Mammary epithelial cell (primary cell): Measurements from ENCODE around the gene PXDC1.

Experiments
- EZH2 ChIP-seq: IDR thresholded peaks from 2 replicates; pipeline ENCODE4 v1.6.1; 2012; ENCODE audit warnings: low read length, inconsistent platforms, borderline replicate concordance
- TF ChIP-seq, protein P1 (sequence below), 2 donors: IDR thresholded peaks in 1 of 2; conservative IDR thresholded peaks in 1 of 2; 2 replicates each; pipeline ENCODE4 v1.5.1; 2011 to 2012; ENCODE audit warnings: inconsistent platforms in 2 of 2, low read length in 2 of 2, mild to moderate bottlenecking in 2 of 2, control low read depth in 1 of 2, low read depth in 1 of 2; ENCODE audit not compliant: insufficient read depth in 1 of 2; ENCODE audit errors: extremely low read depth in 1 of 2

DNA sequence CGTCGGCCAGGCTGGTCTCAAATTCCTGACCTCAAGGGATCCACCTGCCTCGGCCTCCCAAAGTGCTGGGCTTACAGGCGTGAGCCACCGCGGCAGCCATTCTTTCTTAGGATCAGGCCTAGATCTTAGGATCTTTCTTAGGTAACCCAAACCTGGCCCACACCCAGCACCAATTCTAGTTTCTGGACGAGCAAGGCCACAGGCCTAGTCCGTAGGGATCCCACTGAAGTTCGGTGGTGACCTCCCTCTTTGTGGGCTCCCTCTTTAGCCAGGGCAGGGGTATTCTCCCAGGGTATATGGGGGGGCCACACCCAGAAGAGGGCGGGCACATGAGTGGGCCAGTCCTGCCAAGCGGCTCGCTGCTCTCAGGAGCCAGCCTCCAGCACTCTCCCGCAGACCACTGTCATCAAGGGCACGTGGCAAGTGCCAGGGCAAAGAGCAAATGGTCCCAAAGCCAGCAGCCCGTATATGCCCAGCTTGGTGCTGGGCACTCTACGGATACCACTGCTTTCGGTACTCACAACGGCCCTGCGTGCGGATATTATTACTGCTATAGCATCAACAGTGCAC lies 6.5 kb downstream of the PXDC1 start:
- no peak for TF ChIP-seq EZH2
- TF ChIP-seq, protein P1, sequence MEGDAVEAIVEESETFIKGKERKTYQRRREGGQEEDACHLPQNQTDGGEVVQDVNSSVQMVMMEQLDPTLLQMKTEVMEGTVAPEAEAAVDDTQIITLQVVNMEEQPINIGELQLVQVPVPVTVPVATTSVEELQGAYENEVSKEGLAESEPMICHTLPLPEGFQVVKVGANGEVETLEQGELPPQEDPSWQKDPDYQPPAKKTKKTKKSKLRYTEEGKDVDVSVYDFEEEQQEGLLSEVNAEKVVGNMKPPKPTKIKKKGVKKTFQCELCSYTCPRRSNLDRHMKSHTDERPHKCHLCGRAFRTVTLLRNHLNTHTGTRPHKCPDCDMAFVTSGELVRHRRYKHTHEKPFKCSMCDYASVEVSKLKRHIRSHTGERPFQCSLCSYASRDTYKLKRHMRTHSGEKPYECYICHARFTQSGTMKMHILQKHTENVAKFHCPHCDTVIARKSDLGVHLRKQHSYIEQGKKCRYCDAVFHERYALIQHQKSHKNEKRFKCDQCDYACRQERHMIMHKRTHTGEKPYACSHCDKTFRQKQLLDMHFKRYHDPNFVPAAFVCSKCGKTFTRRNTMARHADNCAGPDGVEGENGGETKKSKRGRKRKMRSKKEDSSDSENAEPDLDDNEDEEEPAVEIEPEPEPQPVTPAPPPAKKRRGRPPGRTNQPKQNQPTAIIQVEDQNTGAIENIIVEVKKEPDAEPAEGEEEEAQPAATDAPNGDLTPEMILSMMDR (conservative IDR thresholded peaks at IDR 0.05 in 1 of 2, IDR thresholded peaks at IDR 0.05 in 1 of 2; ENCODE audit: extremely low read depth in 1 of 2, insufficient read depth in 1 of 2, low read depth in 1 of 2, low read length in 2 of 2) = no peak
